K562 (cell line): ENCODE data around the gene SNIP1. TPM values are rescaled to one million over a fixed set of nuclear protein-coding genes. Genes with fewer than 3 reads are reported as not detected.
A peak's percentile ranks its signal among the peaks of the same experiment; 100 is the strongest.

Experiments used
- BCOR ChIP-seq: fragments of 450-650 bp; IDR thresholded peaks from 2 replicates; pipeline ENCODE4 v1.6.1; 2016
- HDAC2 ChIP-seq: fragments of 450-650 bp; IDR thresholded peaks from 2 replicates; pipeline ENCODE4 v1.6.1; 2016; ENCODE audit warnings: mild to moderate bottlenecking
- KDM1A ChIP-seq, 2 experiments: fragments of 450-650 bp; IDR thresholded peaks; 2 replicates each; pipeline ENCODE4 v1.6.1; 2016; ENCODE audit warnings: mild to moderate bottlenecking in 2 of 2
- MAFF ChIP-seq: IDR thresholded peaks from 2 replicates; pipeline ENCODE4 v1.6.1; 2012; ENCODE audit warnings: low read length, improper control_type of control experiment
- MTA3 ChIP-seq: fragments of 450-650 bp; formaldehyde crosslinking; IDR thresholded peaks from 2 replicates; pipeline ENCODE4 v1.6.1; 2017; ENCODE audit warnings: mild to moderate bottlenecking, borderline replicate concordance
- NFE2 ChIP-seq: IDR thresholded peaks from 2 replicates; pipeline ENCODE4 v1.6.1; 2014; ENCODE audit warnings: antibody characterized with exemption, low read depth
- PTBP1 ChIP-seq: fragments of 200-400 bp; formaldehyde crosslinking; IDR thresholded peaks from 2 replicates; pipeline ENCODE4 v1.6.1; 2017; ENCODE audit warnings: low read depth, low read length
- RFX1 ChIP-seq: fragments of 450-650 bp; IDR thresholded peaks from 2 replicates; pipeline ENCODE4 v1.6.1; 2016; ENCODE audit warnings: mild to moderate bottlenecking, moderate library complexity
- SMC3 ChIP-seq: conservative IDR thresholded peaks from 2 replicates; pipeline ENCODE4 v1.6.1; 2011; ENCODE audit warnings: low read depth, low read length, improper control_type of control experiment; ENCODE audit not compliant: insufficient read depth
- SNRNP70 ChIP-seq: fragments of 200-400 bp; formaldehyde crosslinking; optimal IDR thresholded peaks from 2 replicates; pipeline ENCODE3; 2017; ENCODE audit warnings: low read depth, low read length
- THRB ChIP-seq: fragments of 450-650 bp; formaldehyde crosslinking; conservative IDR thresholded peaks from 2 replicates; pipeline ENCODE4 v1.4.0; 2022; ENCODE audit warnings: mild to moderate bottlenecking, missing genetic modification characterization
- TRIM24 ChIP-seq, 2 experiments: fragments of 450-650 bp; IDR thresholded peaks; 2 replicates each; pipeline ENCODE4 v1.6.1; 2016
- YBX1 ChIP-seq: fragments of 450-650 bp; IDR thresholded peaks from 2 replicates; pipeline ENCODE4 v1.7.1; 2016; ENCODE audit warnings: mild to moderate bottlenecking
- YY1 ChIP-seq, 3 experiments: IDR thresholded peaks; 2 replicates each; pipeline ENCODE4 v1.6.1; 2011; ENCODE audit warnings: low read length in 2 of 3, mild to moderate bottlenecking in 2 of 3, moderate library complexity in 2 of 3, borderline replicate concordance in 1 of 3, control low read depth in 1 of 3, low read depth in 1 of 3; ENCODE audit not compliant: insufficient read depth in 3 of 3, insufficient replicate concordance in 2 of 3, control insufficient read depth in 1 of 3, insufficient read length in 1 of 3; ENCODE audit errors: extremely low read depth in 1 of 3
- ZBED1 ChIP-seq: IDR thresholded peaks from 2 replicates; pipeline ENCODE4 v1.6.1; 2014
- ZBTB7A ChIP-seq: IDR thresholded peaks from 2 replicates; pipeline ENCODE4 v1.6.1; 2011; ENCODE audit warnings: low read depth, mild to moderate bottlenecking, low read length, moderate library complexity, borderline replicate concordance; ENCODE audit not compliant: control insufficient read depth
- ZNF212 ChIP-seq: fragments of 450-650 bp; formaldehyde crosslinking; IDR thresholded peaks from 2 replicates; pipeline ENCODE4 v1.4.0; 2020; ENCODE audit warnings: mild to moderate bottlenecking
- ZNF551 ChIP-seq: fragments of 250-450 bp; sonication (Bioruptor Pico); IDR thresholded peaks from 2 replicates; pipeline ENCODE4 v1.5.0; 2021; ENCODE audit warnings: mild to moderate bottlenecking, moderate library complexity
- polyA plus RNA-seq, 8 experiments: library from polyadenylated mRNA; depleted of rRNA in 4 of 8; stranded (reverse) in 5 of 8; unstranded in 3 of 8; fragments of >200 nt; fragmentation: Nextera tagmentation in 2 of 8; fragmentation: Illumina TruSeq in 1 of 8; extraction: Ambion mirVana in 2 of 8; extraction: Trizol in 1 of 8; gene quantifications; 2 replicates each; pipeline versions ENCODE4 v1.2.1 to v1.2.3, GENCODE V29; 2011 to 2014; ENCODE audit warnings: inconsistent platforms in 1 of 8, missing spikeins in 1 of 8
- total RNA-seq, 7 experiments: library from RNA; depleted of rRNA in 6 of 7; stranded (reverse); fragments of >200 nt in 6 of 7; fragmentation: Illumina TruSeq in 2 of 7; extraction: Trizol in 2 of 7; gene quantifications; 2 replicates each; pipeline versions ENCODE4 v1.2.1 to v1.2.3, GENCODE V29; 2011 to 2021; ENCODE audit warnings: low replicate concordance in 1 of 7
- TF ChIP-seq, protein P1 (sequence below): fragments of 450-650 bp; IDR thresholded peaks from 2 replicates; pipeline ENCODE4 v1.6.1; 2016; ENCODE audit warnings: mild to moderate bottlenecking
- TF ChIP-seq, protein P2 (sequence below), 2 experiments: IDR thresholded peaks; 2 replicates each; pipeline ENCODE4 v1.6.1; 2011; ENCODE audit warnings: borderline replicate concordance in 1 of 2, control low read depth in 1 of 2, low read depth in 1 of 2, low read length in 1 of 2, mild to moderate bottlenecking in 1 of 2, mixed read lengths in 1 of 2, moderate library complexity in 1 of 2; ENCODE audit not compliant: insufficient read depth in 1 of 2, insufficient read length in 1 of 2, poor library complexity in 1 of 2, severe bottlenecking in 1 of 2; ENCODE audit errors: extremely low read depth in 1 of 2
- TF ChIP-seq, protein P3 (sequence below): fragments of 450-650 bp; formaldehyde crosslinking; IDR thresholded peaks from 2 replicates; pipeline ENCODE4 v1.4.0; 2022; ENCODE audit warnings: missing genetic modification characterization

SNIP1 gene
- total and polyA plus RNA-seq, 9 of the 15 experiments (the other 6 are each of a cell fraction or from before 2014, with no cell fraction given): 2.9 to 25.9 (median 14.6) TPM

GRCh38 chr1:37561133-37562132, 7.3 kb upstream of the SNIP1 start (continued):
- peak; percentile 61 for TF ChIP-seq SMC3
- peak; percentile 44; the same call in 1 of the 2 replicates for TF ChIP-seq HDAC2
- no peak for TF ChIP-seq ZBED1
- TF ChIP-seq, protein P1, sequence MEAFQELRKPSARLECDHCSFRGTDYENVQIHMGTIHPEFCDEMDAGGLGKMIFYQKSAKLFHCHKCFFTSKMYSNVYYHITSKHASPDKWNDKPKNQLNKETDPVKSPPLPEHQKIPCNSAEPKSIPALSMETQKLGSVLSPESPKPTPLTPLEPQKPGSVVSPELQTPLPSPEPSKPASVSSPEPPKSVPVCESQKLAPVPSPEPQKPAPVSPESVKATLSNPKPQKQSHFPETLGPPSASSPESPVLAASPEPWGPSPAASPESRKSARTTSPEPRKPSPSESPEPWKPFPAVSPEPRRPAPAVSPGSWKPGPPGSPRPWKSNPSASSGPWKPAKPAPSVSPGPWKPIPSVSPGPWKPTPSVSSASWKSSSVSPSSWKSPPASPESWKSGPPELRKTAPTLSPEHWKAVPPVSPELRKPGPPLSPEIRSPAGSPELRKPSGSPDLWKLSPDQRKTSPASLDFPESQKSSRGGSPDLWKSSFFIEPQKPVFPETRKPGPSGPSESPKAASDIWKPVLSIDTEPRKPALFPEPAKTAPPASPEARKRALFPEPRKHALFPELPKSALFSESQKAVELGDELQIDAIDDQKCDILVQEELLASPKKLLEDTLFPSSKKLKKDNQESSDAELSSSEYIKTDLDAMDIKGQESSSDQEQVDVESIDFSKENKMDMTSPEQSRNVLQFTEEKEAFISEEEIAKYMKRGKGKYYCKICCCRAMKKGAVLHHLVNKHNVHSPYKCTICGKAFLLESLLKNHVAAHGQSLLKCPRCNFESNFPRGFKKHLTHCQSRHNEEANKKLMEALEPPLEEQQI: peak; percentile 88
- TF ChIP-seq TRIM24 (IDR thresholded peaks at IDR 0.05): peak in 1 of 2 experiments; percentile 24; a peak in 1 of 4 replicates
- TF ChIP-seq, protein P2, sequence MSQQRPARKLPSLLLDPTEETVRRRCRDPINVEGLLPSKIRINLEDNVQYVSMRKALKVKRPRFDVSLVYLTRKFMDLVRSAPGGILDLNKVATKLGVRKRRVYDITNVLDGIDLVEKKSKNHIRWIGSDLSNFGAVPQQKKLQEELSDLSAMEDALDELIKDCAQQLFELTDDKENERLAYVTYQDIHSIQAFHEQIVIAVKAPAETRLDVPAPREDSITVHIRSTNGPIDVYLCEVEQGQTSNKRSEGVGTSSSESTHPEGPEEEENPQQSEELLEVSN (IDR thresholded peaks at IDR 0.05; ENCODE audit: borderline replicate concordance in 1 of 2, extremely low read depth in 1 of 2, insufficient read depth in 1 of 2, insufficient read length in 1 of 2, low read depth in 1 of 2, low read length in 1 of 2, poor library complexity in 1 of 2, severe bottlenecking in 1 of 2): peak in 1 of 2 experiments; percentile 21
- TF ChIP-seq SNRNP70: no peak
- TF ChIP-seq, protein P3, sequence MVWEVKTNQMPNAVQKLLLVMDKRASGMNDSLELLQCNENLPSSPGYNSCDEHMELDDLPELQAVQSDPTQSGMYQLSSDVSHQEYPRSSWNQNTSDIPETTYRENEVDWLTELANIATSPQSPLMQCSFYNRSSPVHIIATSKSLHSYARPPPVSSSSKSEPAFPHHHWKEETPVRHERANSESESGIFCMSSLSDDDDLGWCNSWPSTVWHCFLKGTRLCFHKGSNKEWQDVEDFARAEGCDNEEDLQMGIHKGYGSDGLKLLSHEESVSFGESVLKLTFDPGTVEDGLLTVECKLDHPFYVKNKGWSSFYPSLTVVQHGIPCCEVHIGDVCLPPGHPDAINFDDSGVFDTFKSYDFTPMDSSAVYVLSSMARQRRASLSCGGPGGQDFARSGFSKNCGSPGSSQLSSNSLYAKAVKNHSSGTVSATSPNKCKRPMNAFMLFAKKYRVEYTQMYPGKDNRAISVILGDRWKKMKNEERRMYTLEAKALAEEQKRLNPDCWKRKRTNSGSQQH (CRISPR knock-in tag): no peak
- peak; percentile 58; the same call in 1 of the 2 replicates for TF ChIP-seq NFE2
- TF ChIP-seq KDM1A (IDR thresholded peaks at IDR 0.05): peak in 1 of 2 experiments; percentile 38; a peak in 2 of 4 replicates
- peak; percentile 42; the same call in 1 of the 2 replicates for TF ChIP-seq MTA3
- 0 out of 2 replicates have a peak, but pooled peaks have one; percentile 26 for TF ChIP-seq ZBTB7A
- TF ChIP-seq PTBP1: 0 out of 2 replicates have a peak, but pooled peaks have one; percentile 53
- TF ChIP-seq MAFF: peak; percentile 30; the same call in 1 of the 2 replicates
- peak; percentile 53; the same call in 1 of the 2 replicates for TF ChIP-seq BCOR
- no peak for TF ChIP-seq THRB (CRISPR knock-in tag)
- no peak for TF ChIP-seq RFX1
- TF ChIP-seq ZNF551 (CRISPR knock-in tag): no peak
- TF ChIP-seq ZNF212 (CRISPR knock-in tag): no peak
- TF ChIP-seq YBX1: no peak
- peak in 1 of 3 experiments; percentile 8 for TF ChIP-seq YY1 (IDR thresholded peaks at IDR 0.05; ENCODE audit: borderline replicate concordance in 1 of 3, control insufficient read depth in 1 of 3, extremely low read depth in 1 of 3, insufficient read depth in 3 of 3, insufficient read length in 1 of 3, insufficient replicate concordance in 2 of 3, low read depth in 1 of 3, low read length in 2 of 3)
